NB4 (cell line): ENCODE data around the gene NPAS2.

Experiments used
- DNase-seq: peaks from one replicate; pipeline ENCODE4 v3.0.0; 2010; ENCODE audit warnings: low read depth
- H3K4me3 ChIP-seq: one replicate; pipeline ENCODE4 v1.5.1; 2011; ENCODE audit warnings: mild to moderate bottlenecking, low read depth, low read length, moderate library complexity
- CTCF ChIP-seq: IDR thresholded peaks from one replicate; pipeline ENCODE4 v1.5.1; 2012; ENCODE audit warnings: low read depth, low read length
- MAX ChIP-seq: IDR thresholded peaks from 2 replicates; pipeline ENCODE4 v1.6.1; 2011; ENCODE audit warnings: low read depth, low read length
- MYC ChIP-seq: IDR thresholded peaks from 2 replicates; pipeline ENCODE4 v1.6.1; 2011; ENCODE audit warnings: low read depth, low read length
- POLR2A ChIP-seq: IDR thresholded peaks from 2 replicates; pipeline ENCODE4 v1.6.1; 2011; ENCODE audit warnings: mild to moderate bottlenecking; ENCODE audit not compliant: insufficient read length; ENCODE audit errors: extremely low read depth

NPAS2 gene

GRCh38 chr2:100862081-100862480 is 42.1 kb downstream of the NPAS2 start:
- no peak for DNase-seq
- H3K4me3 ChIP-seq, result no peak overlapping the region
- TF ChIP-seq MAX, result no peak
- no peak for TF ChIP-seq MYC
- no peak for TF ChIP-seq CTCF
- TF ChIP-seq POLR2A, result no peak

GRCh38 chr2:100865816-100866460 is 46.0 kb downstream of the NPAS2 start:
- DNase-seq, result no peak
- TF ChIP-seq POLR2A (no peak), CTCF (no peak), MYC (no peak), MAX (no peak)
- no peak overlapping the region for H3K4me3 ChIP-seq

GRCh38 chr2:100868083-100868482 is 48.1 kb downstream of the NPAS2 start:
- H3K4me3 ChIP-seq, result no peak overlapping the region
- TF ChIP-seq POLR2A (no peak), CTCF (no peak), MYC (no peak), MAX (no peak)
- no peak for DNase-seq

- H3K4me3 ChIP-seq, result no peak overlapping the region
- DNase-seq, result no peak
- no peak for TF ChIP-seq MAX
- TF ChIP-seq MYC, result no peak
- no peak for TF ChIP-seq POLR2A
- no peak for TF ChIP-seq CTCF
Observed at GRCh38 chr2:100869120-100869519, 49.2 kb downstream of the NPAS2 start.

DNA sequence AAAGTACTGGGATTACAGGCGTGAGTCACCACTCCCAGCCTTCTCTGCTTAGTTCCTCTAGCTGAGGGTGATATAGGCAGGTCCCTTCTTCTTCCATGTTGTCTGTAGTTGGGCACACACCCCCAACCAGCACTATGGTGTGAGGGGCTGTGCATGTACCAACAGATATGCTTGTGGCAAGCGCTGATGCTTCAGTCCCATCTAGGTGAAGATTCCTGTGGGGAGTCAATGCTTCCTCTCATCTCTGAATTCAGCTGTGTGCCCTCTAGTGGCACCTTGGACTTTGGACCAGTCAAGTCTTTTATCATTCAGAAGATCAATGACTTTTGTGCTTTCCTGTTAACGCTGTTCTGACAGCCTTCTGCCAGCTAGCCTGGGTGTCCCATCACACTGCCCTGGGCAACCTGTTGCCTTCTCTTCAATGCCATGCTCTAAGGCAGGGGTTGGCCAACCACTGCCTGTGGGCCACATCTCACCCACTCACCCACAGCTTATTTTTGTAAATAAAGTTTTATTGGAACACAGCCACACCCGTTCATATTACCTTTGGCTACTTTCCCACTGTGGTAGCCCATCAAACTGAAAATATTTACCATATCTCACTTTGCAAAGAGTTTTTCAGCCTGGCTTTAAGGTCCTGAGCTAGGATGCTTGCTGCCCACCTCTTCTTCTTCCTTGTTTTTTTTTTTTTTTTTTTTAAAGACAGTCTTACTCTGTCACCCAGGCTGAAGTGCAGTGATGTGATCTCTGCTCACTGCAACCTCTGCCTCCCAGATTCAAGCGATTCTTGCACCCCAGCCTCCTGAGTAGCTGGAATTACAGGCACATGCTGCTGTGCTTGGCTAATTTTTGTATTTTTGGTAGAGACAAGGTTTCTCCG is 51.0 kb downstream of the NPAS2 start:
- no peak overlapping the region for H3K4me3 ChIP-seq
- TF ChIP-seq MAX (no peak), CTCF (peak; percentile 48)
- DNase-seq, result peak; percentile 42
